Parathyroid adenoma (tissue), 2 donors: ENCODE measurements around the gene ICA1.

ENCODE experiments used
- H2AFZ ChIP-seq: fragments of 300-600 bp; sonication (generic); one replicate; pipeline ENCODE4 v1.7.0; 2017; ENCODE audit warnings: antibody characterized with exemption, mild to moderate bottlenecking
- H3K27ac ChIP-seq: fragments of 300-600 bp; sonication (generic); one replicate; pipeline ENCODE4 v1.7.0; 2017
- H3K27me3 ChIP-seq: fragments of 300-600 bp; sonication (generic); one replicate; pipeline ENCODE4 v1.7.0; 2017; ENCODE audit warnings: low read length; ENCODE audit not compliant: control insufficient read depth, insufficient read depth
- H3K36me3 ChIP-seq: fragments of 300-600 bp; sonication (generic); one replicate; pipeline ENCODE4 v1.7.0; 2017; ENCODE audit warnings: low read length; ENCODE audit not compliant: control insufficient read depth, insufficient read depth
- H3K4me1 ChIP-seq: fragments of 300-600 bp; sonication (generic); one replicate; pipeline ENCODE4 v1.7.0; 2017; ENCODE audit warnings: control low read depth
- H3K4me2 ChIP-seq: fragments of 300-600 bp; sonication (generic); one replicate; pipeline ENCODE4 v1.7.0; 2017; ENCODE audit warnings: low read length
- H3K4me3 ChIP-seq: fragments of 300-600 bp; sonication (generic); one replicate; pipeline ENCODE4 v1.7.0; 2017; ENCODE audit warnings: low read depth, low read length
- H3K79me2 ChIP-seq: fragments of 300-600 bp; sonication (generic); one replicate; pipeline ENCODE4 v1.7.0; 2017; ENCODE audit warnings: control low read depth
- H3K9ac ChIP-seq: fragments of 300-600 bp; sonication (generic); one replicate; pipeline ENCODE4 v1.7.0; 2017; ENCODE audit warnings: mild to moderate bottlenecking
- H3K9me3 ChIP-seq: fragments of 300-600 bp; sonication (generic); one replicate; pipeline ENCODE4 v1.7.0; 2017; ENCODE audit warnings: low read length; ENCODE audit not compliant: control insufficient read depth
- CTCF ChIP-seq: fragments of 300-600 bp; sonication (generic); IDR thresholded peaks from one replicate; pipeline ENCODE4 v1.7.0; 2017; ENCODE audit warnings: antibody characterized with exemption, mild to moderate bottlenecking
- donor health status: primary hyperparathyroidism.

The ICA1 gene

GRCh38 chr7:8130663-8131062, 131.3 kb downstream of the ICA1 start:
- H3K79me2 ChIP-seq: no peaks in the 10 kb centered on the region
- no peak overlapping the region for H3K4me3 ChIP-seq
- no peak overlapping the region for H3K4me2 ChIP-seq
- no peak for TF ChIP-seq CTCF
- no peak overlapping the region for H2AFZ ChIP-seq
- H3K9ac ChIP-seq: no peak overlapping the region
- no peaks in the 10 kb centered on the region for H3K9me3 ChIP-seq
- no peaks in the 10 kb centered on the region for H3K36me3 ChIP-seq
- no peak overlapping the region for H3K27ac ChIP-seq
- peaks cover 8% of the 10 kb centered on the region for H3K4me1 ChIP-seq
- H3K27me3 ChIP-seq: no peaks in the 10 kb centered on the region

GRCh38 chr7:8129318-8129659, 132.7 kb downstream of the ICA1 start:
- TF ChIP-seq CTCF: no peak
- H3K9me3 ChIP-seq: no peaks in the 10 kb centered on the region
- no peaks in the 10 kb centered on the region for H3K27me3 ChIP-seq
- H2AFZ ChIP-seq: no peak overlapping the region
- no peaks in the 10 kb centered on the region for H3K79me2 ChIP-seq
- H3K4me2 ChIP-seq: no peak overlapping the region
- H3K9ac ChIP-seq: no peak overlapping the region
- H3K27ac ChIP-seq: no peak overlapping the region
- H3K4me3 ChIP-seq: no peak overlapping the region
- peaks cover 5% of the 10 kb centered on the region for H3K4me1 ChIP-seq
- H3K36me3 ChIP-seq: no peaks in the 10 kb centered on the region

GRCh38 chr7:8128449-8129317, 133.3 kb downstream of the ICA1 start:
- H3K27me3 ChIP-seq: no peaks in the 10 kb centered on the region
- H3K79me2 ChIP-seq: no peaks in the 10 kb centered on the region
- H3K4me2 ChIP-seq: no peak overlapping the region
- no peaks in the 10 kb centered on the region for H3K4me1 ChIP-seq
- no peak overlapping the region for H2AFZ ChIP-seq
- no peaks in the 10 kb centered on the region for H3K36me3 ChIP-seq
- no peak overlapping the region for H3K27ac ChIP-seq
- H3K9ac ChIP-seq: no peak overlapping the region
- no peaks in the 10 kb centered on the region for H3K9me3 ChIP-seq
- no peak for TF ChIP-seq CTCF
- no peak overlapping the region for H3K4me3 ChIP-seq

GRCh38 chr7:8126601-8127167, 135.3 kb downstream of the ICA1 start:
- no peak overlapping the region for H3K9ac ChIP-seq
- H3K27me3 ChIP-seq: no peaks in the 10 kb centered on the region
- H3K27ac ChIP-seq: no peak overlapping the region
- no peaks in the 10 kb centered on the region for H3K79me2 ChIP-seq
- H3K9me3 ChIP-seq: no peaks in the 10 kb centered on the region
- H3K4me2 ChIP-seq: no peak overlapping the region
- H2AFZ ChIP-seq: no peak overlapping the region
- TF ChIP-seq CTCF: no peak
- H3K36me3 ChIP-seq: no peaks in the 10 kb centered on the region
- H3K4me3 ChIP-seq: no peak overlapping the region
- H3K4me1 ChIP-seq: no peaks in the 10 kb centered on the region
